GM19397 (cell line): ENCODE measurements around the gene ABAT.
A peak's percentile ranks its signal among the peaks of the same experiment; 100 is the strongest.

Experiments
- ATAC-seq: cut with Tn5 transposase; IDR thresholded peaks from one replicate; pipeline ENCODE4 v1.9.1; 2021; ENCODE audit warnings: mild to moderate bottlenecking, moderate library complexity; ENCODE audit not compliant: unreplicated experiment

ABAT gene

DNA sequence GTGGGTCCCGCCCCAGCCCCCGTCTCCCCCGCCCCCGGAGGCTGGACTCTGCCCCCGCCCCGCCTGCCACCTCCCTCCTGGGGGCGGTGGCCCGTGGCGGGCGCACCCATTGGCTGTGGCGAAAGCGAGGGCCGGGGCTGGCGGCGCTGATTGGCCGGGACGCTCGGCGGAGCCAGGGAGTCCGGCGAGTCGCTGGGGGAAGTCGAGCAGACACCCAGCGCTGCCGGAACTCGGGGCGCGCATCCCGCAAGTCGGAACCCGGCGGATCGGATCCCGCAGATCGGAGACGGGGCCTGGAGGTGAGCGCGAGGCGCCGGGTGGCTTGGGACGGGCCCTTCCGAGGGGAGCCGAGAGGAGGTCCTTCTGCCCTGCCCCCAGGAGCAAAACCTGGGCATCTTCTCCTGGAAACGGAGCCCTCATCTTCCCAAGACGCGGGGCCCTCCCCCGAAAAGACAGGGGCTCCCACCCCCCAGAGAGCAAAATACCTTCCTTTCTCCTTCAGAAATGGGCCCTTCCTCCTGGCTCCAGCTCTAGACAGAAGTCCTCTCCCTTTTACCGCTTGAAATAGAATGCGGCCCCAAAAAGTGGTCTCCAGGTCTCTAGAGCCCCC is at the start of gene ABAT:
ABAT (plus strand) TSS at position 205 of the 610 bp plus-strand sequence. CDS start 61,123 bp downstream, outside the sequence.
- peak; percentile 100 for ATAC-seq

DNA sequence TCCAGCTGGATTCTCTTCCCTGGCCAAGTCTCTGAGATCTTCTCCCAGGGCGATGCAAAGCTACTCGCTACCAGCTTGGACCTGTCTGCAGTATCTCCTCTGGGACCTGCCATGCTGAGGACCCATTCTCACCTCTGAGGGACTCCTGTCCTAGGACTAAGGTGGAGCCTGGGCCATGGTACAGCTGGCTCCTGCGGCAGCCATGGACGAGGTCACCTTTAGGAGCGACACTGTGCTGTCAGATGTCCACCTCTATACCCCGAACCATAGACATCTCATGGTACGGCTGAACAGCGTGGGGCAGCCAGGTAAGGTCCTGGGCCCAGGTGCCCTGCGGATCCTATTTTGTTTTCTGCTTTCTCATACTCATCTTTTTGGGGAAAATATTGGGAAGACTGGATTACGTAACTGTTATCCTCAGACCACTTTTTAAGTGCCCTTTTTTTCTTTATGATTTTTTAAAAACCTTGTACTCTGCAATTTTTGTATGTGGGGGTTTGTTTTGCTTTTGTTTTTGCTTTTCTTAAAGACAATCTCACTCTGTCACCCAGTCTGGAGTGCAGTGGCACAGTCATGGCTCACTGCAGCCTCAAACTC is 48.8 kb upstream of the ABAT start:
- ATAC-seq: no peak

- no peak for ATAC-seq
Observed at GRCh38 chr16:8626946-8627345, 47.5 kb upstream of the ABAT start.

DNA sequence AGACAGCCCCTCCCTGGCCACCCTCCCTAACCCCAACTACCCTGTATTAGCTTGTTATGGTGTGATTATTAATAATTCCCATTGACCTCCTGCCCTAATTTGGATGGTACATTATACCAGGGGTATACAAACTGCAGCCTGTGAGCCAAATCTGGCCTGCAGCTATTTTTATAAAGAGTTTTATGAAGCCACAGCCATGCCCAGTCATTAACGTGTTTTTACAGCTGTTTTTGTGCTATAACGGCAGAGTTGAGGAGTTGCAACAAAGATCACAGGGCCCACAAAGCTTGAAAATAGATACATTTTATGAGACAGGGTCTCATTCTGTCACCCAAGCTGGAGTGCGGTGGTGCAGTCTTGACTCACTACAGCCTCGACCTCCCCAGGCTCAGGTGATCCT is 47.0 kb upstream of the ABAT start:
- ATAC-seq: no peak

DNA sequence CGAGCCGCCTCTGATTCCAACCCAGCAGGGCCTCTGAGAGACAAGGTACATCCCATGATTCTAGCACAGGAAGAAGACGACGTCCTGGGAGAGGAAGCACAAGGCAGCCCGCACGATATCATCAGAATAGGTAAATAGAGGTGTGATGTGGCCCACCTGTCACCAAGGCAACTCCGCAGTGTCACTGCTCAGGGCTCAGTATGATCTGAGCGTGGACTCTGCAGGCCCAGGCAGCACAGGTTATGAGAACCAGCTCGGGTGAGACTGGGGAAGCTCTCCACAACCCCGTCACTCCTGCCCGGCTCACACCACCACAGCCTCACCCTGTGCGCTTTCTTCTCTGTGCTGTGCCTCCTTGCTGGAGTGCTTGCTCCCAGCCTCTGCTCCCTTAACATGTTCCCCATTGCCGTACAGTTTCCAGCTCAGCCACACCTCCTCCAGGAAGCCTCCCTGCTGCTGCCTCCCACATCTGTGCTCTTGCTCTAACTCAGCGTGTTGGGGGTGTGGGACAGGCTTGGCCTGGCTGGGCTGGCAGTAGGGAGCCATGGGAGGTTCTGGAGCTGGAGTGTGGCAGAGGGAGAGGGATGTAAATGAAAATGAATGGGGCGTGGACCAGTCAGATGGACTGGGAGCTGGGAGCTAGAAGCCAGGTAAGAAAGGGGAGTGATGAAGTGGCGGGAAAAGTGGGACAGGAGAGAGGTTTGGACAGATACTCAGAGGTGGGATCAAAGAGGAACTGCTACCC is 45.3 kb upstream of the ABAT start:
- ATAC-seq: no peak

GRCh38 chr16:8630255-8630953 is 44.0 kb upstream of the ABAT start:
- ATAC-seq: no peak

- no peak for ATAC-seq
Observed at GRCh38 chr16:8631373-8631772, 43.0 kb upstream of the ABAT start.

DNA sequence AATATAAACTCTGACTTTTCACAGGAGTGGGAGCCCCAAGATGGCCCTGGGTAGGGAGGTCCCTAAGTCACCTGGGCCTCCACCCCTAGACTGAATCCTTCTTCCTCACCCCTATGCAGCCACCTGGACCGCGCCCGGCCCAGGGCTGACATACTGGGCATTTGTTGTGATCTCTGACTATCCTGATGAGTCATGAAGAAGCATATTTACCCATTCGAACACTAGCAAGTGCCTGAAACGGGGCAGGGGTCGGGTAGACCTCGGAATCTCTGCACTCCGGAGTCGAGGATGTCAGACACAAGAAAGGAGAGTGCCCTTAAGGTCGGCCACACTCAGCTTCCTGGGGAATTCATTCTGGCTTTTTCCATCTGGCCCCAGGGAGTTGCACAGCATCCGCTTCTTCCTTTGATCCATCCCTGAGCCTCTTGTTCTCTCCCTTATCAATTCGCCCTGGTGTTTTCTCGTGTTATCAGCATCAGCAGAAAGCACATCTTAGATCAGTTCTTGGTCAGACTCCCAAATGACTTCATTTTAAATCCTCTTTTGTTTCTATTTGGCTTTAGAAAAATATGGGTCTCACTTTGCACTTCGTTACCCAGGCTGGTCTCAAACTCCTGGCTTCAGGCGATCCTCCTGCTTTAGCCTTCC is 42.5 kb upstream of the ABAT start:
- no peak for ATAC-seq

DNA sequence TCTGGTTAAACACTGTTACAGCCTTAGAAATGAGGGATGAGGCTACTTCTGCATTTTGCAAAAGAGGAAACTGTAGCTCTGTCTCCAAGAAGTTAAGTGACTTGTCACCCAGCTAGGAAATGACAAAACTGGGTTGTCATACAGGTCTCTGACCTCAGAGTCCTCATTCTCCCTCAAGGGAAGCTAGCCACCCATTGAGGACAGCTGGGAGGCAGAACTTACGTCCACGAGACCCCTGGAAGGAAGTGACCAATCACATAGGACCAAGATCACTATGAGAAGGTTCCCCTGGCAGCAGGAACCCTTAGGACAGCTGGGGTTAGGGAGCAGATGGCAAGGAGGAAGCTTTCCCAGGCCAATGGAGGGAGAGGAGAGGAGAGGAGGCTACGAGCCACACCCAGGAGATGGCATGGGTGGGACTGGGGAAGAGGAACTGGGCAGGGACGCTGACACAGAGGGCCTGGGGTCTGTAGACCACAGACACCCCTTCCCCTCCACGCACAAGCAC is 41.7 kb upstream of the ABAT start:
- no peak for ATAC-seq

GRCh38 chr16:8634991-8635736 is 39.3 kb upstream of the ABAT start:
- ATAC-seq: no peak

GRCh38 chr16:8639694-8640093 is 34.7 kb upstream of the ABAT start:
- no peak for ATAC-seq

GRCh38 chr16:8641671-8642070 is 32.7 kb upstream of the ABAT start:
- ATAC-seq: no peak

GRCh38 chr16:8642146-8642545 is 32.3 kb upstream of the ABAT start:
- ATAC-seq: no peak

DNA sequence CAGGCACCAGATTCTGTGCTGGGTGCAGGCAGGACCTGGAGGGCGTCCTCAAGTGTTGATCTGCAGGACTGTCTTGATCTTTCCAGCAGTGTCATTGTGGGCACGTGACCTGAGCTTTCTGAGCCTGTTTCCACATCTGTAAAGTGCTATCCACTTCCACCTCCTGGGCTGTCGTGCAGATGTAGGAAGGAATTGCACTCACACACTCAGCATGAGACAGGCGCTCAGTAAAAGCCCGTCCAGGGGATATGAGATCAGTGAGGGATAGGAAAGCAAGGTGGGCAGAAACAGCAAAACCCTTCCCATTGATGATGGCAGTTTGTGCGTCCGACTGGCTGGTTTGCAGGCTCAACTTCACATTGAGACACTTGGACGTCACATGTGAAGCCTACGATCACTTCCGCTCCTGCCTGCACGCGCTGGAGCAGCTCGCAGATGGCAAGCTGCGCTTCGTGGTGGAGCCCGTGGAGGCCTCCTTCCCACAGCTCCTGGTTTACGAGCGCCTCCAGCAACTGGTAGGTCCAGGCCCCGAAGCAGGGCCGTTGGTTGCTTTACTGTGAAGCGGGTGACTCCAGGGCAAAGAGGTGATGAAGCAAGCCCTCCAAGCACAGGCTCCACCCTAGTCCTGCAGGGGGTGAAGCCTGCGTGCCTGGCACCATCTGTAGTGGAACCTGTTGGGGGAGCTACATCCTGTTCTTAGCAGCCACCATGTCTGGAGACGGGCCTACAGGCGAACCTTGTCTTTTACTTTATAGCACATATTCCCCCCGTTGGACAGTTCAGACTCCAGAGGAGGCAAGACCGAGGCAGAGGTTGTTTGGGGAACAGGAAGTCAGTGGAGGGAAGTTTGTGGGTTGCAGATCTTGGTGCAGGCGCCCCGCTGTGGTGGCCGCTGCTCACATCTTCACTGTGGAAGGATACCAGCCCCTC is 29.9 kb upstream of the ABAT start:
- ATAC-seq: no peak

DNA sequence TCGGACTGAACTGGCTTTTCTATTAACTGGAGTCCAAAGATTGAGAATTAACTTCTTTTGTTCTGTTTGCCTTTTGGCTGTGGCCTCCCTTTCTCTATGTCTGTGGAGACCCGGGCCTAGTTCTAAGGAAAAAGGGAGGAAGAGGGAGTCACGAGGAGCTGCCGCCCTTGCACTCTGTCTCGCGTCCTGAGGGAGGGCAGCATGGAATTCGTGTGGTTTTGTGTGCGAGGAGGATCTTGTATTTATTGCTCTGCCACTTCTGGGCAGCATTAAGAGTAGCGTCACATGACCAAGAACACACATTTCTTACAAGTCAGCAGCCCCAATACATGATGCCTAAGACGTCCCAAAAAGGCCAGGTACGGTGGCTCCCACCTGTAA is 29.3 kb upstream of the ABAT start:
- no peak for ATAC-seq

- ATAC-seq: no peak
Observed at GRCh38 chr16:8645831-8646230, 28.6 kb upstream of the ABAT start.

GRCh38 chr16:8646326-8647053 is 27.9 kb upstream of the ABAT start:
- no peak for ATAC-seq

DNA sequence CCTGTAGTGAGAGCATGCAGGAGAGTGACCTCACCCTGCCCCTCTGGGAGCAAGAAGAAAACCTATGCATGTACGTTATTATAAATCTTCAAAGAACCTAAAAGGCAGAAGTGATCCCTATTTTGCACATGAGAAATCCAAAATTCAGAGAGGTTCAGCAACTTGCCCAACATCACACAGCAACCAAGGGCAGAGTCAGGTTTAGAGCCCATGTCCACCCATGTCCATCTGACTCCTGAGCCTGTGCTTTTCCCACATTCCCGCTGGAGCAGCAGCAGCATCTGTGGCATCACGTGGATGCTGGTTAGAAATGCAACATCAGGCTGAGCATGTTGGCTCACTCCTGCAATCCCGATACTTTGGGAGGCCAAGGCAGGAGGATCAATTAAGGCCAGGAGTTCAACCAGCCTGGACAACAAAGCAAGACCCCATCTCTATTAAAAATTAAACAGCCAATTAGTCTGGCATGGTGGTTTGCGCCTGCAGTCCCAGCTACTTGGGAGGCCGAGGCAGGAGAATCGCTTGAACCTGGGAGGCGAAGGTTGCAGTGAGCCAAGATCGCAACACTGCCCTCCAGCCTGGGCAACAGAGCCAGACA is 26.6 kb upstream of the ABAT start:
- ATAC-seq: no peak
